Measurements from ENCODE around the gene POP7. TPM values are rescaled to one million over a fixed set of nuclear protein-coding genes. Genes with fewer than 3 reads are reported as not detected.
A peak's percentile ranks its signal among the peaks of the same experiment; 100 is the strongest.

Gene POP7
- total and polyA plus RNA-seq, 2 donors (not counting 1 experiment from before 2014, with no cell fraction given): 14.4 to 15.2 TPM

GRCh38 chr7:100706672-100707311, 871 bp downstream of the POP7 start:
- Mint-ChIP-seq H3K27me3 (no peaks in the 10 kb centered on the region), H3K4me3 (peak overlapping the region; percentile 94), H3K4me1 (peaks cover 20% of the 10 kb centered on the region), H3K9me3 (ENCODE audit: insufficient read depth) (no peaks in the 10 kb centered on the region), H3K27ac (peak overlapping the region; percentile 85)
- ChIA-PET POLR2A (interaction anchor here (0.6 to 2.0 kb wide), 5 partner anchors 12 to 147 kb away, joined by 6 to 29 read pairs (median 11); partner anchors contain the start of genes FBXO24, GIGYF1, LRCH4 and MOSPD3), CTCF (interaction anchor here (1.1 to 3.6 kb wide), 5 partner anchors 15 to 270 kb away, joined by 4 to 101 read pairs (median 12); partner anchors contain the start of genes FBXO24, LRCH4, PPP1R35 and SLC12A9)
- no peak for TF ChIP-seq CTCF (IDR thresholded peaks at IDR 0.05)
- TF ChIP-seq EZH2 (IDR thresholded peaks at IDR 0.05; ENCODE audit: borderline replicate concordance, insufficient read depth, low read depth, low read length, poor library complexity, severe bottlenecking): no peak
- DNase-seq: peak; percentile 22
- ATAC-seq (ENCODE audit: low read depth): no peak
- 58% methylated on average over 26 of the region's 34 CpGs for WGBS (ENCODE audit: insufficient coverage)
- Histone ChIP-seq H3K9me3 (ENCODE audit: control extremely low read depth in 1 of 3, control insufficient read depth in 2 of 3, insufficient read depth in 1 of 3, low read length in 2 of 3) (no peaks in the 10 kb centered on the region), H2AFZ (ENCODE audit: insufficient read depth, low read depth, low read length, poor library complexity, severe bottlenecking) (peak overlapping the region; percentile 99), H3K36me3 (replicated peaks in 1 of 2; ENCODE audit: control extremely low read depth in 1 of 2, control insufficient read depth in 1 of 2, extremely low read depth in 1 of 2, insufficient read depth in 2 of 2, low read length in 1 of 2) (peaks cover 0 to 3% of the 10 kb centered on the region in 2 experiments), H3K4me2 (replicated peaks; ENCODE audit: low read depth, low read length, poor library complexity, severe bottlenecking) (peak overlapping the region; percentile 97), H3K27me3 (replicated peaks in 1 of 4; ENCODE audit: control extremely low read depth in 1 of 4, control insufficient read depth in 3 of 4, insufficient read depth in 4 of 4, low read length in 3 of 4) (no peaks in the 10 kb centered on the region), H3K9ac (ENCODE audit: low read length) (peak overlapping the region; percentile 92), H3K27ac (ENCODE audit: low read length in 2 of 2) (peak overlapping the region in 1 of 2 donors; percentile 86), H3K4me3 (ENCODE audit: control extremely low read depth in 1 of 5, extremely low read depth in 1 of 5, insufficient read depth in 1 of 5, low read depth in 2 of 5, low read length in 4 of 5) (peak overlapping the region; percentile 57 to 96 (median 87)), H3K4me1 (ENCODE audit: control insufficient read depth in 2 of 2, insufficient read depth in 2 of 2, low read length in 2 of 2) (peaks cover 8 to 20% of the 10 kb centered on the region in 2 donors), H3K79me2 (ENCODE audit: control insufficient read depth, insufficient read depth, low read length) (peaks cover 14% of the 10 kb centered on the region), H4K20me1 (ENCODE audit: control insufficient read depth, insufficient read depth, low read length, poor library complexity, severe bottlenecking) (no peaks in the 10 kb centered on the region)
- intact Hi-C loops (cut with micrococcal nuclease): loop anchor here (1.0 to 10.0 kb wide), 4 partner anchors 97 to 270 kb away; partner anchors contain the start of genes FBXO24, LRCH4, PPP1R35 and TSC22D4

GRCh38 chr7:100708395-100708794, 2.5 kb downstream of the POP7 start:
- POLR2A ChIA-PET: interaction anchor here (0.6 to 1.0 kb wide), 3 partner anchors 124 to 230 kb away, joined by 3 to 7 read pairs (median 6); partner anchors contain the start of gene UFSP1
- no peak overlapping the region for H3K4me2 ChIP-seq (replicated peaks; ENCODE audit: low read depth, low read length, poor library complexity, severe bottlenecking)

More at GRCh38 chr7:100708395-100708794, 2.5 kb downstream of the POP7 start:
- DNase-seq (no peak), ATAC-seq (ENCODE audit: low read depth) (no peak)
- no peak overlapping the region for H3K4me3 ChIP-seq (ENCODE audit: control extremely low read depth in 1 of 5, extremely low read depth in 1 of 5, insufficient read depth in 1 of 5, low read depth in 2 of 5, low read length in 4 of 5)
- 96% methylated on average over 4 of the region's 6 CpGs for WGBS (ENCODE audit: insufficient coverage)
- no peaks in the 10 kb centered on the region for H3K9me3 Mint-ChIP-seq (ENCODE audit: insufficient read depth)
- CTCF ChIA-PET: interaction anchor here (1.3 kb wide), 1 partner anchor 120 kb away, joined by 3 read pairs; no protein-coding TSS in a partner anchor
- peaks cover 8 to 20% of the 10 kb centered on the region in 2 donors for H3K4me1 ChIP-seq (ENCODE audit: control insufficient read depth in 2 of 2, insufficient read depth in 2 of 2, low read length in 2 of 2)
- no peaks in the 10 kb centered on the region for H3K27me3 Mint-ChIP-seq
- H3K79me2 ChIP-seq (ENCODE audit: control insufficient read depth, insufficient read depth, low read length): peaks cover 14% of the 10 kb centered on the region
- no peaks in the 10 kb centered on the region for H3K27me3 ChIP-seq (replicated peaks in 1 of 4; ENCODE audit: control extremely low read depth in 1 of 4, control insufficient read depth in 3 of 4, insufficient read depth in 4 of 4, low read length in 3 of 4)
- H2AFZ ChIP-seq (ENCODE audit: insufficient read depth, low read depth, low read length, poor library complexity, severe bottlenecking): no peak overlapping the region
- peaks cover 0 to 3% of the 10 kb centered on the region in 2 experiments for H3K36me3 ChIP-seq (replicated peaks in 1 of 2; ENCODE audit: control extremely low read depth in 1 of 2, control insufficient read depth in 1 of 2, extremely low read depth in 1 of 2, insufficient read depth in 2 of 2, low read length in 1 of 2)
- TF ChIP-seq EZH2 (IDR thresholded peaks at IDR 0.05; ENCODE audit: borderline replicate concordance, insufficient read depth, low read depth, low read length, poor library complexity, severe bottlenecking) (no peak), CTCF (IDR thresholded peaks at IDR 0.05) (no peak)
- H3K9ac ChIP-seq (ENCODE audit: low read length): no peak overlapping the region
- H3K4me3 Mint-ChIP-seq: no peak overlapping the region
- H3K9me3 ChIP-seq (ENCODE audit: control extremely low read depth in 1 of 3, control insufficient read depth in 2 of 3, insufficient read depth in 1 of 3, low read length in 2 of 3): no peaks in the 10 kb centered on the region
- no peak overlapping the region for H3K27ac ChIP-seq (ENCODE audit: low read length in 2 of 2)
- intact Hi-C loops (cut with micrococcal nuclease): loop anchor here (10.0 kb wide), 1 partner anchor 234 kb away; the partner anchor contains the start of gene TSC22D4
- H3K4me1 Mint-ChIP-seq: peaks cover 20% of the 10 kb centered on the region
- H4K20me1 ChIP-seq (ENCODE audit: control insufficient read depth, insufficient read depth, low read length, poor library complexity, severe bottlenecking): no peaks in the 10 kb centered on the region
- H3K27ac Mint-ChIP-seq: no peak overlapping the region
